ENCODE measurements around the gene ASXL3.

ASXL3 gene

GRCh38 chr18:33588361-33588760 is 10.3 kb downstream of the ASXL3 start:
- no peaks in the 10 kb centered on the region for H3K36me3 ChIP-seq (ENCODE audit: control insufficient read depth in 1 of 2, insufficient read depth in 2 of 2, low read depth in 1 of 2, low read length in 2 of 2)
- H3K27me3 ChIP-seq (ENCODE audit: control insufficient read depth in 1 of 2, insufficient read depth in 1 of 2, low read length in 2 of 2): no peaks in the 10 kb centered on the region
- no peak overlapping the region for H3K9ac ChIP-seq (ENCODE audit: low read length)
- H3K9me3 ChIP-seq (ENCODE audit: control insufficient read depth, low read length): peaks cover 6% of the 10 kb centered on the region
- H3K18ac ChIP-seq (ENCODE audit: low read depth in 1 of 2, low read length in 2 of 2): no peak overlapping the region
- no peak for DNase-seq
- H4K91ac ChIP-seq (ENCODE audit: low read length): no peak overlapping the region
- no peak overlapping the region for H3K4me2 ChIP-seq (ENCODE audit: low read length, poor library complexity, severe bottlenecking)
- H2BK120ac ChIP-seq (ENCODE audit: low read depth, low read length): no peak overlapping the region
- no peak overlapping the region for H3K4me3 ChIP-seq (ENCODE audit: insufficient read depth in 1 of 2, low read depth in 1 of 2, low read length in 2 of 2)
- no peak overlapping the region for H2AK5ac ChIP-seq (ENCODE audit: low read length, severe bottlenecking)
- no peak overlapping the region for H2BK5ac ChIP-seq (ENCODE audit: low read depth, low read length, poor library complexity, severe bottlenecking)
- H3K27ac ChIP-seq (ENCODE audit: low read length, poor library complexity, severe bottlenecking): no peak overlapping the region
- no peak overlapping the region for H3K4ac ChIP-seq (ENCODE audit: low read depth in 1 of 2, low read length in 2 of 2)
- WGBS: 91% methylated on average over 2 of the region's 2 CpGs
- H3K23ac ChIP-seq (ENCODE audit: low read length in 2 of 2): no peak overlapping the region
- H3K14ac ChIP-seq (ENCODE audit: low read length in 2 of 2): no peak overlapping the region
- H3K4me1 ChIP-seq (ENCODE audit: control insufficient read depth, insufficient read depth, low read depth, low read length): no peaks in the 10 kb centered on the region
- H4K8ac ChIP-seq (ENCODE audit: low read length): no peak overlapping the region
- no peak overlapping the region for H2AFZ ChIP-seq (ENCODE audit: low read depth, low read length)
- H2BK15ac ChIP-seq (ENCODE audit: low read depth, poor library complexity, severe bottlenecking): no peak overlapping the region
- no peaks in the 10 kb centered on the region for H3K79me1 ChIP-seq (replicated peaks; ENCODE audit: low read length, poor library complexity, severe bottlenecking)
- H2BK12ac ChIP-seq (ENCODE audit: low read length in 2 of 2): no peak overlapping the region

DNA sequence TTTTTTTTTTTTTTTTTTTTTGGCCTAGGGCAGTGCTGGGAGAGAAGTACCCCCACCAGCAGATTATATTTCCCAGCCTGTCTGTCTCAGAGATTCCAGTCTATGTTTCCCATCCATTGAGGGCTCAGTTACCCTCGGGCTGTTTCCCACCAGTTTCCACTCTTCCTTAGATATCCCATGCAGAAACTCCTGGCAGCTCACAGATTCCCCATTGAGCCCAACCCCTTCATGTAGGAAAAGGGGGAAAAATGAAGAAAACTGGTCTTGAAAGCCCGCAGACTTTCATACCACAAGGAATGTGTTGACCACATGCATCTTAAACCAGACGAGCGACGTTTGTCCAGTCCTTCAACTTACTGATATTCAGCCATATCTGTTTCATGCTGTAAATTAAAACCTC is 15.2 kb downstream of the ASXL3 start:
- no peak for DNase-seq
- H2AK5ac ChIP-seq (ENCODE audit: low read length, severe bottlenecking): no peak overlapping the region
- H3K4me1 ChIP-seq (ENCODE audit: control insufficient read depth, insufficient read depth, low read depth, low read length): peaks cover 3% of the 10 kb centered on the region
- no peaks in the 10 kb centered on the region for H3K79me1 ChIP-seq (replicated peaks; ENCODE audit: low read length, poor library complexity, severe bottlenecking)
- no peaks in the 10 kb centered on the region for H3K27me3 ChIP-seq (ENCODE audit: control insufficient read depth in 1 of 2, insufficient read depth in 1 of 2, low read length in 2 of 2)
- H3K23ac ChIP-seq (ENCODE audit: low read length in 2 of 2): no peak overlapping the region
- H2BK12ac ChIP-seq (ENCODE audit: low read length in 2 of 2): no peak overlapping the region
- no peak overlapping the region for H4K8ac ChIP-seq (ENCODE audit: low read length)
- no peak overlapping the region for H3K4me3 ChIP-seq (ENCODE audit: insufficient read depth in 1 of 2, low read depth in 1 of 2, low read length in 2 of 2)
- no peaks in the 10 kb centered on the region for H3K9me3 ChIP-seq (ENCODE audit: control insufficient read depth, low read length)
- H2AFZ ChIP-seq (ENCODE audit: low read depth, low read length): no peak overlapping the region
- H3K27ac ChIP-seq (ENCODE audit: low read length, poor library complexity, severe bottlenecking): no peak overlapping the region
- H3K4ac ChIP-seq (ENCODE audit: low read depth in 1 of 2, low read length in 2 of 2): no peak overlapping the region
- no peak overlapping the region for H3K18ac ChIP-seq (ENCODE audit: low read depth in 1 of 2, low read length in 2 of 2)
- H3K9ac ChIP-seq (ENCODE audit: low read length): no peak overlapping the region
- no peak overlapping the region for H2BK120ac ChIP-seq (ENCODE audit: low read depth, low read length)
- H3K36me3 ChIP-seq (ENCODE audit: control insufficient read depth in 1 of 2, insufficient read depth in 2 of 2, low read depth in 1 of 2, low read length in 2 of 2): no peaks in the 10 kb centered on the region
- no peak overlapping the region for H4K91ac ChIP-seq (ENCODE audit: low read length)
- 90% methylated on average over 4 of the region's 5 CpGs for WGBS
- H2BK5ac ChIP-seq (ENCODE audit: low read depth, low read length, poor library complexity, severe bottlenecking): no peak overlapping the region
- no peak overlapping the region for H3K14ac ChIP-seq (ENCODE audit: low read length in 2 of 2)
- no peak overlapping the region for H3K4me2 ChIP-seq (ENCODE audit: low read length, poor library complexity, severe bottlenecking)
- no peak overlapping the region for H2BK15ac ChIP-seq (ENCODE audit: low read depth, poor library complexity, severe bottlenecking)

GRCh38 chr18:33594799-33595198 is 16.8 kb downstream of the ASXL3 start:
- Histone ChIP-seq H3K79me1 (replicated peaks; ENCODE audit: low read length, poor library complexity, severe bottlenecking) (no peaks in the 10 kb centered on the region), H3K9ac (ENCODE audit: low read length) (no peak overlapping the region)
- WGBS: no CpG with 5 or more reads among the region's 1 CpG

GRCh38 chr18:33596178-33596854 is 18.3 kb downstream of the ASXL3 start:
- Histone ChIP-seq H2BK12ac (ENCODE audit: low read length in 2 of 2) (no peak overlapping the region), H3K4me2 (ENCODE audit: low read length, poor library complexity, severe bottlenecking) (no peak overlapping the region), H3K4me3 (ENCODE audit: insufficient read depth in 1 of 2, low read depth in 1 of 2, low read length in 2 of 2) (no peak overlapping the region), H3K36me3 (ENCODE audit: control insufficient read depth in 1 of 2, insufficient read depth in 2 of 2, low read depth in 1 of 2, low read length in 2 of 2) (no peaks in the 10 kb centered on the region), H3K27ac (ENCODE audit: low read length, poor library complexity, severe bottlenecking) (peak overlapping the region; percentile 27), H3K18ac (ENCODE audit: low read depth in 1 of 2, low read length in 2 of 2) (no peak overlapping the region), H2BK5ac (ENCODE audit: low read depth, low read length, poor library complexity, severe bottlenecking) (no peak overlapping the region), H3K9me3 (ENCODE audit: control insufficient read depth, low read length) (no peaks in the 10 kb centered on the region), H2BK120ac (ENCODE audit: low read depth, low read length) (no peak overlapping the region), H3K79me1 (replicated peaks; ENCODE audit: low read length, poor library complexity, severe bottlenecking) (peaks cover 1% of the 10 kb centered on the region), H3K4me1 (ENCODE audit: control insufficient read depth, insufficient read depth, low read depth, low read length) (peaks cover 3% of the 10 kb centered on the region), H3K23ac (ENCODE audit: low read length in 2 of 2) (no peak overlapping the region), H3K4ac (ENCODE audit: low read depth in 1 of 2, low read length in 2 of 2) (no peak overlapping the region), H3K9ac (ENCODE audit: low read length) (peak overlapping the region; percentile 26), H2BK15ac (ENCODE audit: low read depth, poor library complexity, severe bottlenecking) (no peak overlapping the region), H4K8ac (ENCODE audit: low read length) (no peak overlapping the region), H4K91ac (ENCODE audit: low read length) (no peak overlapping the region), H3K14ac (ENCODE audit: low read length in 2 of 2) (no peak overlapping the region), H2AFZ (ENCODE audit: low read depth, low read length) (no peak overlapping the region), H2AK5ac (ENCODE audit: low read length, severe bottlenecking) (no peak overlapping the region), H3K27me3 (ENCODE audit: control insufficient read depth in 1 of 2, insufficient read depth in 1 of 2, low read length in 2 of 2) (no peaks in the 10 kb centered on the region)
- no peak for DNase-seq
- no CpG with 5 or more reads among the region's 1 CpG for WGBS

More at GRCh38 chr18:33594799-33595198, 16.8 kb downstream of the ASXL3 start:
- no peak overlapping the region for H3K14ac ChIP-seq (ENCODE audit: low read length in 2 of 2)
- H2AK5ac ChIP-seq (ENCODE audit: low read length, severe bottlenecking): no peak overlapping the region
- H3K4me2 ChIP-seq (ENCODE audit: low read length, poor library complexity, severe bottlenecking): no peak overlapping the region
- no peak overlapping the region for H4K8ac ChIP-seq (ENCODE audit: low read length)
- no peak overlapping the region for H3K4me3 ChIP-seq (ENCODE audit: insufficient read depth in 1 of 2, low read depth in 1 of 2, low read length in 2 of 2)
- no peak overlapping the region for H2BK120ac ChIP-seq (ENCODE audit: low read depth, low read length)
- H3K36me3 ChIP-seq (ENCODE audit: control insufficient read depth in 1 of 2, insufficient read depth in 2 of 2, low read depth in 1 of 2, low read length in 2 of 2): no peaks in the 10 kb centered on the region
- H3K4ac ChIP-seq (ENCODE audit: low read depth in 1 of 2, low read length in 2 of 2): no peak overlapping the region
- no peaks in the 10 kb centered on the region for H3K27me3 ChIP-seq (ENCODE audit: control insufficient read depth in 1 of 2, insufficient read depth in 1 of 2, low read length in 2 of 2)
- no peak overlapping the region for H2BK12ac ChIP-seq (ENCODE audit: low read length in 2 of 2)
- DNase-seq: peak; percentile 65
- no peak overlapping the region for H2BK5ac ChIP-seq (ENCODE audit: low read depth, low read length, poor library complexity, severe bottlenecking)
- H3K4me1 ChIP-seq (ENCODE audit: control insufficient read depth, insufficient read depth, low read depth, low read length): peaks cover 3% of the 10 kb centered on the region
- H3K18ac ChIP-seq (ENCODE audit: low read depth in 1 of 2, low read length in 2 of 2): no peak overlapping the region
- H3K9me3 ChIP-seq (ENCODE audit: control insufficient read depth, low read length): no peaks in the 10 kb centered on the region
- no peak overlapping the region for H4K91ac ChIP-seq (ENCODE audit: low read length)
- H2AFZ ChIP-seq (ENCODE audit: low read depth, low read length): no peak overlapping the region
- no peak overlapping the region for H2BK15ac ChIP-seq (ENCODE audit: low read depth, poor library complexity, severe bottlenecking)
- H3K27ac ChIP-seq (ENCODE audit: low read length, poor library complexity, severe bottlenecking): no peak overlapping the region
- H3K23ac ChIP-seq (ENCODE audit: low read length in 2 of 2): no peak overlapping the region

Data from mesenchymal stem cell (in vitro differentiated cells and primary cell).